ENCODE measurements around the gene PVALB. TPM values are rescaled to one million over a fixed set of nuclear protein-coding genes. Genes with fewer than 3 reads are reported as not detected.
A peak's percentile ranks its signal among the peaks of the same experiment; 100 is the strongest.

PVALB gene
- total and polyA plus RNA-seq, 5 donors from 2014 or later: not detected

DNA sequence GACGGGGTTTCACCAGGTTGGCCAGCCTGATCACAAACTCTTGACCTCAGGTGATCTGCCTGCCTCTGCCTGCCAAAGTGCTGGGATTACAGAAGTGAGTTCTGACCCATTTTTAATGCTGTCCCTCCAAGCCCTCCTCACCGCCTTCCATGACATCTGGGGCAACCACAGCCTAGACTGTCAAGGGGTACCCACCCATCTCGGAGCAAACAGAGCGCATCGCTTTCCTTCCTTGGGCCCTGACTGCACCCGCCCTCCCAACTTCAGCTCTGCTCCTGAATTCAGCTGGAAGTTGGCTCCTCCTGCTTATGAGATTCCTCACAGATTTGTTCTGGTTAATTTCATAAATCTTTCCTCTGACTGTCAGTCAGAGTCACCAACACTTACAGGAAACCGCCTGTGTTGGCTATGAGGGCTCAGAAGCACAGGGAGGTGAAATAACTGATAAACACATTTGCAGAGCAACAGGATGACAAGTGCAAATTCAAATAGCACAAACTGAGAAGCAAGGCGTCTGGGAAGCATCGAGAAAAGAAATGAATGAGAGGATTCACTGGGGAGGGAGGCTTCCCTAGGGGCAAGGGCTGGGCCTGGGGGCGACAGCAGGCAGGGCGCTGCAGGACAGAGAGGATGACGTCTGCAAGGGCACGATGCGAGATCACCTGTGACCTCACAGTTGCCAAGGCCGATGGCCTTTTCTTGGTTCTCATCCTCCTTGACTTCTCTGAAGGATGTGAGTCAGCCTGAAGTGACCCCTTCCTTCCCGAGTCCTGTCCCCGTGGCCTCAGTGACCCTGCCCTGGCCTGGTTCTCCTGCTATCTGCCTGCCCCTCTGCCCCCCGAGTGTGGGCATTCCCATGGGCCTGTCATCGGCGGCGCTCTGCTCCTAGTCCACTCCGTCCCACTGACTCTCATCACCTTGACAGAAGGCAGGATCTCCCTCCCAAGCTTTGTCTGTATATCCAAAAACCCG, 47.0 kb downstream of the PVALB start:
- Histone ChIP-seq H3K4me3 (ENCODE audit: low read depth, low read length) (no peak overlapping the region), H3K36me3 (ENCODE audit: control insufficient read depth, insufficient read depth, low read length) (peaks cover 3% of the 10 kb centered on the region), H3K9me3 (ENCODE audit: control insufficient read depth in 2 of 2, low read length in 2 of 2) (no peaks in the 10 kb centered on the region), H3K4me1 (ENCODE audit: control insufficient read depth, insufficient read depth, low read length, poor library complexity, severe bottlenecking) (no peaks in the 10 kb centered on the region), H3K27me3 (ENCODE audit: control insufficient read depth, insufficient read depth, low read length) (no peaks in the 10 kb centered on the region), H3K27ac (ENCODE audit: insufficient read depth, low read length, poor library complexity, severe bottlenecking) (no peak overlapping the region)
- no peak for DNase-seq
- Mint-ChIP-seq H3K9me3 (no peaks in the 10 kb centered on the region), H3K27ac (peak overlapping the region in 1 of 3 donors; percentile 69), H3K4me3 (no peak overlapping the region), H3K4me1 (peaks cover 0 to 15% (median 4%) of the 10 kb centered on the region in 4 donors), H3K36me3 (peaks cover 36% of the 10 kb centered on the region), H3K27me3 (no peaks in the 10 kb centered on the region)
- ATAC-seq (ENCODE audit: low read depth in 2 of 2): no peak

GRCh38 chr22:36768616-36769015, 48.2 kb downstream of the PVALB start:
- H3K27ac Mint-ChIP-seq: peak overlapping the region in 1 of 3 donors; percentile 42
- H3K4me3 Mint-ChIP-seq: no peak overlapping the region
- H3K36me3 Mint-ChIP-seq: peaks cover 39% of the 10 kb centered on the region
- Histone ChIP-seq H3K27ac (ENCODE audit: insufficient read depth, low read length, poor library complexity, severe bottlenecking) (no peak overlapping the region), H3K9me3 (ENCODE audit: control insufficient read depth in 2 of 2, low read length in 2 of 2) (no peaks in the 10 kb centered on the region), H3K4me1 (ENCODE audit: control insufficient read depth, insufficient read depth, low read length, poor library complexity, severe bottlenecking) (no peaks in the 10 kb centered on the region), H3K27me3 (ENCODE audit: control insufficient read depth, insufficient read depth, low read length) (no peaks in the 10 kb centered on the region), H3K4me3 (ENCODE audit: low read depth, low read length) (no peak overlapping the region), H3K36me3 (ENCODE audit: control insufficient read depth, insufficient read depth, low read length) (peaks cover 3% of the 10 kb centered on the region)
- ATAC-seq (ENCODE audit: low read depth in 2 of 2): no peak
- H3K4me1 Mint-ChIP-seq: peaks cover 0 to 14% (median 4%) of the 10 kb centered on the region in 4 donors
- H3K27me3 Mint-ChIP-seq: no peaks in the 10 kb centered on the region
- no peaks in the 10 kb centered on the region for H3K9me3 Mint-ChIP-seq
- no peak for DNase-seq

DNA sequence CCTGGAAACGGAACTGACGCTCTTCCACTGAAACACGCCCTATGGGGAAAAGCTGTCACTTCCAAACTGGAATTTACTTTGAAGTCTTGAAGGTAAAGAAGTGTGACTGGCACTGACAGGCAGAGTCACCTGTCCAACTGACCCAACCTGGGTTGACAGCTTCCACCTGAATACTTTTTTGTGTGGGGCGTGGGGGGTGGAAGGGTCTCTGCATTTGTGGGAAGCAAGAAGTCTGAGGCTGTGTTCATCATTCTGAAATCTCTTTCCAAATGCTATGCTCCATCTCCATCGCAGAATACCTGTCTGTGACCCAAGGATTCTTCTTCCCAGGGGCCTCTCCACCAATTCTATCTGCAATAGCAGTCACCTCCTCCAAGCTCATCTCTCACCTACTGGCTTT, 48.7 kb downstream of the PVALB start:
- no peak overlapping the region for H3K4me3 ChIP-seq (ENCODE audit: low read depth, low read length)
- no peak overlapping the region for H3K27ac ChIP-seq (ENCODE audit: insufficient read depth, low read length, poor library complexity, severe bottlenecking)
- H3K9me3 ChIP-seq (ENCODE audit: control insufficient read depth in 2 of 2, low read length in 2 of 2): no peaks in the 10 kb centered on the region
- ATAC-seq (ENCODE audit: low read depth in 2 of 2) (no peak), DNase-seq (no peak)
- no peak overlapping the region for H3K4me3 Mint-ChIP-seq
- H3K27me3 Mint-ChIP-seq: no peaks in the 10 kb centered on the region
- H3K36me3 Mint-ChIP-seq: peaks cover 43% of the 10 kb centered on the region
- H3K27me3 ChIP-seq (ENCODE audit: control insufficient read depth, insufficient read depth, low read length): no peaks in the 10 kb centered on the region
- peaks cover 3% of the 10 kb centered on the region for H3K36me3 ChIP-seq (ENCODE audit: control insufficient read depth, insufficient read depth, low read length)
- no peaks in the 10 kb centered on the region for H3K9me3 Mint-ChIP-seq
- no peak overlapping the region for H3K27ac Mint-ChIP-seq
- H3K4me1 Mint-ChIP-seq: peaks cover 0 to 14% (median 4%) of the 10 kb centered on the region in 4 donors
- no peaks in the 10 kb centered on the region for H3K4me1 ChIP-seq (ENCODE audit: control insufficient read depth, insufficient read depth, low read length, poor library complexity, severe bottlenecking)

- peak overlapping the region in 2 of 3 donors; percentile 45 to 69 for H3K27ac Mint-ChIP-seq
- H3K27me3 Mint-ChIP-seq: no peaks in the 10 kb centered on the region
- DNase-seq (no peak), ATAC-seq (ENCODE audit: low read depth in 2 of 2) (no peak)
- Histone ChIP-seq H3K27me3 (ENCODE audit: control insufficient read depth, insufficient read depth, low read length) (no peaks in the 10 kb centered on the region), H3K9me3 (ENCODE audit: control insufficient read depth in 2 of 2, low read length in 2 of 2) (no peaks in the 10 kb centered on the region), H3K27ac (ENCODE audit: insufficient read depth, low read length, poor library complexity, severe bottlenecking) (no peak overlapping the region), H3K4me3 (ENCODE audit: low read depth, low read length) (no peak overlapping the region), H3K4me1 (ENCODE audit: control insufficient read depth, insufficient read depth, low read length, poor library complexity, severe bottlenecking) (no peaks in the 10 kb centered on the region), H3K36me3 (ENCODE audit: control insufficient read depth, insufficient read depth, low read length) (peaks cover 3% of the 10 kb centered on the region)
- peak overlapping the region in 1 of 4 donors; percentile 66 for H3K4me3 Mint-ChIP-seq
- no peaks in the 10 kb centered on the region for H3K9me3 Mint-ChIP-seq
- H3K36me3 Mint-ChIP-seq: peaks cover 44% of the 10 kb centered on the region
- H3K4me1 Mint-ChIP-seq: peaks cover 0 to 14% (median 2%) of the 10 kb centered on the region in 4 donors
Measured at GRCh38 chr22:36767035-36767775, 49.6 kb downstream of the PVALB start.

DNA sequence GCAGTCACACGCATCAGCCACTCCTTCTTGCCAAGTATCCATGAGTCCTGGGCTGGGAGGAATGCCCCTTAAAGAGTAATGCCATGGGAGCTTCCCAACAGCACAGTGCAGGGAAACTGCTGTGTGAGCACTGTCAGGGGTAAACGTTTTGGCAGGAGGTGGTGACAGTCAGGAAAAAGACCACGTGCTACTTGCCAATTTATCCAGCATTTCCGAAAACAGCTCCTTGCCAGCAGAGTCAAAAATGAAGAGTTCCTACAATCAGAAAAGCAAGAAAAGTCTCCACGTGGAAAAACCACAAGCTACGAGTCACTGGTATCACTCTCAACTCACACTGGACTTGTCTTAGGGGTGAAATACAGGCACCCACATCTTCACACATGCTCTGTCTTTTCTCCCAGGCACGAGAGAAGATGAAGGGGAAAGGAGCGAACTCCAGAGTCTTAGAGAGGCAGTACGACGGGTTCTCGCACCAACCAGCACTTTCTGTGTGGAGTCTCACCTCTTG, 50.8 kb downstream of the PVALB start:
- no peaks in the 10 kb centered on the region for H3K9me3 ChIP-seq (ENCODE audit: control insufficient read depth in 2 of 2, low read length in 2 of 2)
- H3K27me3 ChIP-seq (ENCODE audit: control insufficient read depth, insufficient read depth, low read length): no peaks in the 10 kb centered on the region
- ATAC-seq (ENCODE audit: low read depth in 2 of 2): no peak
- no peaks in the 10 kb centered on the region for H3K9me3 Mint-ChIP-seq
- no peaks in the 10 kb centered on the region for H3K27me3 Mint-ChIP-seq
- no peak overlapping the region for H3K27ac Mint-ChIP-seq
- no peak overlapping the region for H3K4me3 Mint-ChIP-seq
- H3K36me3 Mint-ChIP-seq: peaks cover 36% of the 10 kb centered on the region
- H3K36me3 ChIP-seq (ENCODE audit: control insufficient read depth, insufficient read depth, low read length): peaks cover 3% of the 10 kb centered on the region
- no peak overlapping the region for H3K27ac ChIP-seq (ENCODE audit: insufficient read depth, low read length, poor library complexity, severe bottlenecking)
- H3K4me3 ChIP-seq (ENCODE audit: low read depth, low read length): no peak overlapping the region
- DNase-seq: no peak
- H3K4me1 ChIP-seq (ENCODE audit: control insufficient read depth, insufficient read depth, low read length, poor library complexity, severe bottlenecking): no peaks in the 10 kb centered on the region
- peaks cover 0 to 12% (median 1%) of the 10 kb centered on the region in 4 donors for H3K4me1 Mint-ChIP-seq

DNA sequence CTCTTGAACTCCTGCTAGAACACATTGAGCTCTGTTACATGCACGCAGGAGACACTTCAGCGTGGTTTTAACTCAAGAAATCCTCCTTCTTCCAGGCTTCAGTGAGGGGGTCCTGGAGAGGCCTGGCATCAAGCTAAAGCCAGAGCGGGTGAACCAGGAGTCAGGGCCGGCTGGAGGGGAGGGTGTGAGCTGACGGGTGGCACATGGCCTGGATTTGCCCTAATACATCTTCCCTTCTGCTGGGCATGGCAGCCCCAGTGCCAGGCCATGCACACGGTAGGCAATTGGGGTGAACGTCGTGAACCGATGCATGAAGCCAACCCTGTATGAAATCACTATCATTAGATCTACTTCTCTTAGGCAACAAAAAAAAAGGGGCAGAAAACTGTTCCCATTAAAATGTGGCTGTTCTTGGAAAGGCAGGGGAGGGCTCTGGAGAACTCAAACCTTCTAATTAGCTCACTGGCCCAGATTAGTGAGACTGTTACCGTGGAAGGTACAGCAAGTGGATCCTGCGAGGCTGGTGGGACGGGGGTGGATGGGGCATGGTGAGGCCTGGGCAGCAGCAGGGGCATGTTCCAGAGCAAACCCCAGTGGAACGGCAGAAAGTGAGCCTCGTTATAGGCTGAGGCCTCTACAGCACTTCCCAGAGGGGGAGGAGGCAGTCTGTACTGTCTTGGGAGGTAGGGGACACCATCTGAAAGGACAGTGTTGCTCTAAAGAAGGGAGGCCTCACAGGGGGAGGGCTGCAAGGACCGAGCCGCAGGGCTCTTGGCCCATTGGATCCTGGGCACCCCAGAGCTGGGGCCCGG, 51.5 kb downstream of the PVALB start:
- DNase-seq (no peak), ATAC-seq (ENCODE audit: low read depth in 2 of 2) (no peak)
- Histone ChIP-seq H3K4me1 (ENCODE audit: control insufficient read depth, insufficient read depth, low read length, poor library complexity, severe bottlenecking) (no peaks in the 10 kb centered on the region), H3K9me3 (ENCODE audit: control insufficient read depth in 2 of 2, low read length in 2 of 2) (no peaks in the 10 kb centered on the region), H3K27me3 (ENCODE audit: control insufficient read depth, insufficient read depth, low read length) (no peaks in the 10 kb centered on the region), H3K4me3 (ENCODE audit: low read depth, low read length) (no peak overlapping the region), H3K27ac (ENCODE audit: insufficient read depth, low read length, poor library complexity, severe bottlenecking) (no peak overlapping the region), H3K36me3 (ENCODE audit: control insufficient read depth, insufficient read depth, low read length) (peaks cover 3% of the 10 kb centered on the region)
- Mint-ChIP-seq H3K4me3 (no peak overlapping the region), H3K36me3 (peaks cover 36% of the 10 kb centered on the region), H3K9me3 (no peaks in the 10 kb centered on the region), H3K27ac (no peak overlapping the region), H3K4me1 (peaks cover 0 to 8% (median under 1%) of the 10 kb centered on the region in 4 donors), H3K27me3 (no peaks in the 10 kb centered on the region)

DNA sequence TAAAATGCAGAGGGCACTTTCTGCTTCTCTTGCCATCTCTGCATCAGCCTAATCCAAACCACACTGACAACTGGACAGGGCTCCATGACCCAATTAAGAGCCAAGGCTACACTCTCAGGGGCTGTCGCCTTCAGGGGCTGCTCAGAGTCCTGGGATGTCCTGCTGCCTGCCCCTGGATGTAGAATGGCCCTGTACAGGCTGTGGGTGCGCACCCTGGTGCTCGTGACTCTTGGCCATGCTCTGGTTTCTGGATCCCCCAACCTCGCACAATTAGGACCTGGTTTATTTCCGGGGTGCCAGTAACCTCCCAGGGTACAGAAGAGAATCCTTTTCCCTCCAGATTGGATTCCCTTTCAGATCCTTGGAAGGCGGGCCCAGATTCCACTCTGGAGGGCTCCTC, 52.2 kb downstream of the PVALB start:
- peaks cover 3% of the 10 kb centered on the region for H3K36me3 ChIP-seq (ENCODE audit: control insufficient read depth, insufficient read depth, low read length)
- H3K4me3 Mint-ChIP-seq: no peak overlapping the region
- ATAC-seq (ENCODE audit: low read depth in 2 of 2): no peak

More for the DNA sequence above, 52.2 kb downstream of the PVALB start:
- no peaks in the 10 kb centered on the region for H3K9me3 Mint-ChIP-seq
- Histone ChIP-seq H3K4me1 (ENCODE audit: control insufficient read depth, insufficient read depth, low read length, poor library complexity, severe bottlenecking) (no peaks in the 10 kb centered on the region), H3K27me3 (ENCODE audit: control insufficient read depth, insufficient read depth, low read length) (no peaks in the 10 kb centered on the region), H3K9me3 (ENCODE audit: control insufficient read depth in 2 of 2, low read length in 2 of 2) (no peaks in the 10 kb centered on the region), H3K4me3 (ENCODE audit: low read depth, low read length) (no peak overlapping the region), H3K27ac (ENCODE audit: insufficient read depth, low read length, poor library complexity, severe bottlenecking) (no peak overlapping the region)
- no peak for DNase-seq
- no peak overlapping the region for H3K27ac Mint-ChIP-seq
- H3K27me3 Mint-ChIP-seq: no peaks in the 10 kb centered on the region
- peaks cover 0 to 4% (median under 1%) of the 10 kb centered on the region in 4 donors for H3K4me1 Mint-ChIP-seq
- peaks cover 35% of the 10 kb centered on the region for H3K36me3 Mint-ChIP-seq
